GM20431 (cell line): Measurements from ENCODE around the gene PLEKHS1.
"Not testable (repeated sequence)": the region's sequence is repeated elsewhere in the genome, so short reads cannot be mapped to it uniquely, and the experiment has no call there.

Source experiments
- in situ Hi-C: fragments of 300-500 bp; cut with MseI, MboI; formaldehyde crosslinking; loops from one replicate; pipeline ENCODE4 v1.15.0; 2020; ENCODE audit warnings: low sequenced_read_pairs; ENCODE audit not compliant: unreplicated experiment

Gene PLEKHS1

DNA sequence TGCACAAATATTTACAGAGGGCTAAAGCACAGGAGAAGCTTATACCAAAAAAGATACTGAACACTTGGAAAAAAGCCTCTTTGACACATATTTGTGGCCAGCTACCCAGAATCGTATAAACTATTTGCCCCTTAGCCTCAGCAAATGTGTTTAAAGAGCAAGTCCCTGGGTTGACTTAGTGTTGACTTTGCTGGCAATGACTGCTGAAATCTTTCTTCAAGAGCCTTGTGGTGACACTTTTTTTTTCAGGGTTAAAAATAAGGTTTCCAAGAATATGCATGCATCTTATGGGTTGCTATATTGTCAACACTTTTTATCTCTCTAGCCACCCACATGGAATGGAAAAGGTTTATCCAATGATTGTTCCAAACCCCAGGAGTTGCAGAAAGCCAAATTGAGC, 14.9 kb upstream of the PLEKHS1 start:
- in situ Hi-C loops: no loop called here

DNA sequence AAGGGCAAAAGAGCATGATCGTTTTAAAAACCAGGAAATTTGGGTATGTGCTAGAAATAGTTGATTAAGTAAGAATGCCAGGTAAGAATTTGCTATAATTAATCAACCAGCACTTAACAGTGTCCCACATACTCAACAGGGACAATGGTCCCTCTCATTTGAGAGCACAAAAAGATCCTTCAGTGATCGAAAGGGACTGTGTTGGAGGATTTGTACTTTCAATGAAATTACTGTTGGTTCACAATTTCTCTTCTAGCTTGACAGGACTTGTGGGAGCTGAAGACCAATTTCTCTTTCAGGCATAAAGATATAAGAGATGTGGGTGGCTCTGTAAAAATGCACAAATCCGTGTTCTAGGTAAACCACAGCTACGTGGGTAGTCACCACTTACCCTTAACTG, 12.5 kb upstream of the PLEKHS1 start:
- in situ Hi-C loops: no loop called here

DNA sequence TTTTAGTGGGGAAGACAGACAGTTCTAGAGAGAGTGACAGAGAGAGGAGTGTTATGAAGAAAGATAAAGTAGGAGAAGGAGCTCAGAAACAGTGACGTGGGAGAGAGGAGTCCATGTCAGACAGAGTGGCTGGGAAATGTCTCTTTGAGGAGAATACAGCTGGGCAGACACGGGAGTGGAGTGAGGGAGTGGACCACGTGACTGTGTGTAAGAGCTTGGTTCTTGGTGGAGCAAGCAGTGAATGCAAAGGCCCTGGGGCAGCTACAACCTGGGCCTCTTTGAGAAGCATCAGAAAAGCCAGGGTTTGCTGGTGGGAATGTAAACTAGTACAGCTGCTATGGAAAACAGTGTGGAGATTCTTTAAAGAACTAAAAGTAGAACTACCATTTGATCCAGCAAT, 11.9 kb upstream of the PLEKHS1 start:
- in situ Hi-C loops: no loop called here

DNA sequence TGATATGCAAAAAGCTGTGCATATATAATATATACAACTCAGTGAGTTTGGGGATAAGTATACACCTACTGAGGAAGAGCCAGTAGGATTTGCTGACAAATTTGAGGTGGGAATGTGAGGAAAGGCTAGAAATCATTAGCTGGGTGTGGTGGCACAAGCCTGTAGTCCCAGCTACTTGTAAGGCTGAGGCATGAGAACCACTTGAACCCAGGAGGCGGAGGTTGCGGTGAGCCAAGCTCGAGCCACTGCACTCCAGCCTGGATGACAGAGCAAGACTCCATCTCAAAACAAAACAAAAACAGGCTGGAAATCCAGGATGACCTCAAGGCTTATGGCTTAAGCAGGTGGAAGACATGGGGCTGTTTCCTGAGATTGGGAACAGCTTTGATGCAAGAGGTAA, 10.6 kb upstream of the PLEKHS1 start:
- in situ Hi-C loops: no loop called here

DNA sequence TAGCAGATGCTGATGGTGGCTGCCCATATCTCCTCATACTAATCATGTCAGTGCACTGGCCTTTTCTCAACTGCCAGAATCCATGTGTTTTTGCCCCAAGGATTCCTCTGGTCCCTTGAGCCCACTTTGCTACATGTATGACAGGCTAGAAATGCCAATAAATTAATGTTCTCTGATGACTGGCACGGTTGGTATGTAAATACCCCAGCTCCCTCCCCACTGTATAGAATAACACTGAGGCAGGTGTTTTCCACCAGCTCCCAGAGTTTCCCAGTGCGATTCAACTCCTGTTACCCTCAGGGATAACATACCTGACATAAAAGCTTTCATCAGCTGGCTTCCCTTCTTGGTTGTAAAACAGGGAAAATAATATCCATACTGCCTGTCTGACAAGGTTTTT, 9.0 kb upstream of the PLEKHS1 start:
- in situ Hi-C loops: no loop called here

DNA sequence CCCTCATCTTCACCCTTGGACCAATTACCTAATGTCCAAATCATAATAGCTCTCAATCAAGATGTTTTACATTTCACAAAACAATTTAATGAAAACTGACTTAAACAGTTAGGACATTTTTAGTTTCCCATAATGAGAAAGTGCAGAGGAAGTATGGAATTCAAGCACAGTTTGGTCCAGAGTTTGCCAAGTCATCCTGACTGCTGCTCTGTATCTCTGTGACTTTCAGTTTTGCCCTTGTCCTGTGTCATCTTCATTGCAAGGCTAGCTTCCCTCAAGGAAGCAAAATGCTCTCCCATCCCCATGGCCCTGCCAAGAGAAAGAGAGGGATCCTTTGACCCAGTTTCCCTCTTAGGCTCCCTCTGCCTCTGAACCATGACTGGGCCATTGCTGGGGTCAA, 7.9 kb upstream of the PLEKHS1 start:
- in situ Hi-C loops: no loop called here

DNA sequence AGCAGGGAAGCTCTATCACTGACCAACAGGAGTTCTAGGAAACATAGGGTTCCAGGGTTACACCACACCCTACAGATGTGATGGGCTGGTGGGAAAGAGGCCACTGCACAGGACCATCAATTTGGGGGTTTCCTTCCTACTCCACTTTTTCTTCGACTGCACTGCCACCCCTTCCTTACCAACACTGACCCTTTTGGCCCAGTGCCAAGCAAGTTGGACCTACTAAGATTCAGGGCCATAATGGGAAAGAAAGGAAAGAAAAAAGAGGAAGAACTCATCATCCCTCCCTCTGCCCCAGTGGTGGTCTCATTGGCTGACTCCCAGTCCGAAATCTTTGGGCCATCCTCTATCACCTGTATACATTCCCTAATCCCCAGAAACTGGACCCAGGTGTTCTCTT, 6.1 kb upstream of the PLEKHS1 start:
- in situ Hi-C loops: no loop called here

DNA sequence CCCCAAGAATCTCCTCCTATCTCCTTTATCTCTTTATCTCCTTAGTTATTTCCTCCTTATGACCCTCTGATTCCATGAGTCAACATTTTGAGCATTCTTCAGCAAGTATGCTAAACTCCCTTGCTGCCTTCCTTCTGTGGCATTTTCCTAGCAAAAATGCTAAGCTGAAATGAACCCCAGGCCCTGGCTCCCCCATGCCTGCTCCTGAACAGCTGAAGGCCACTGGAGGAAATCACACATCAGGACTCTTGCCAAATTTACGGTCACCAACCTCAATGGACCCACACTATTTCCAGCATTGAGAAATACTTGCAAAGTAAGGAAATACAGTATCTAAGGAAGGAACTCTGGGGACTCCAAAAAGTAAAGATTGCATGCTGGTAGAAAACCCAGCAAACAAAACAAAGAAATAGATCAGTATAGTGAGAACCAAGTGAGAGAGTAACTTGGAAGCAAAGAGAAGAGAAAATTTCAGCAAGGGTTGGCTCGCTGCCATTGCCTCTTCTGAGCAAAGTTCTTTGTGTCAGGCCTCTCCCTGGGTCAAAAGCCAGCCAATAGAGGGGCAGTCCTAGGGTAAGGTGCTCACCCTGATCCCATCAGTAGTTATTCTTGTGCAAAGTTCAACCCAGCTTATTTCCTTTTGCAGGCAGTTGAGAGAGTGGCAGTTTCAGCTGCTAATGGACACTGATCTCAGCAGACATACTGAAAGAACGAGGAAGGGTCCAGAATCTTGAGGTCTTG, 5.1 kb upstream of the PLEKHS1 start:
- in situ Hi-C loops: no loop called here

DNA sequence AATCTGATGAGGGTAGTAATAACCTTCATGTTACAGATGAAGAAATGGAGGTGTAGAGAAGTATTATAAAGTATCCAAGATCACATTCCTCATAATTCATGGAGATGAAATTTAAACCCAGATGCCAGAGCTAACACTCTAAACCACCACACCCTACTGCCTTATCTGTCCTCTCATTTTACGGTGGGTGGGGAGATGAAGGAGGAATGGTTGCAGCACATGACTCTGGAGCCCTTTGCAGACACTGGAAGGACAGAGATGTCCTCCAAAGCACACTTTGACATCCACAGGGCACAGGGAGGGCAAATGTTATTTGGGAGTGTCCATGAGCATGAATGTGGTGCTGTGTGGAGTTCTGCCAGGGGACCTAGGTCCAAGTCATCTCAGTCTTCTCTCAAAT, 1.1 kb downstream of the PLEKHS1 start:
- in situ Hi-C loops: no loop called here

DNA sequence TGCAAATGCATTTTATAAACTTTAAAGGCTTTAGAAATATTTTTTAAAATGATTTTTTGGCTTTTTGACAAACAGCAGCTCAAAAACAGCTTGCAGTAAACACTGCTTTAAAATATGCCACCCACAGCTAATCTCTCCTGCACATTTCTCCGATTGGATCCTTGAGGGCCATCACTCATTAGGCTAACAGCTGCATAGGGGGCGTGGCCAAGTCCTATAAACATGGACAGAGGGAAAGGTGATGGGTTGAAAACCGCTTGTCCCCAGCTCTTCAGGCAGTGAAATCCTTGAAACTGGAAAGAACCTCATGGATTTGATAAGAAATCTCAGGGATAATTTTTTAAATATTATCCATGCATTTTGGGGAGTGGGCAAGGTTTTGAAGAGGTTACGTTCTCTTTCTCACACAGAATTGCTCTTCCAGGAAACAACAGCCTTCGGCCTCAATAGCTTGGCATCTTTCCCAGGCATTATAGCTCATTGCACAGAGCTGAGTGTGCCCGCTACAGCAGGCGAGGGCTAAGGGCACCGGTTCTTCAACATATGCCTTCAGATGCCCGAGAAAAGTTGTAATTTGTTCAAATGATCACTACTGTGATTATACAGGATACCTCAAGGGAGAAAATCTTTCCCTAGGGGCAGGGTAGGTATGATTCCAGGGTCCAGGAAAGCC, 1.7 kb downstream of the PLEKHS1 start:
- in situ Hi-C loops: no loop called here

DNA sequence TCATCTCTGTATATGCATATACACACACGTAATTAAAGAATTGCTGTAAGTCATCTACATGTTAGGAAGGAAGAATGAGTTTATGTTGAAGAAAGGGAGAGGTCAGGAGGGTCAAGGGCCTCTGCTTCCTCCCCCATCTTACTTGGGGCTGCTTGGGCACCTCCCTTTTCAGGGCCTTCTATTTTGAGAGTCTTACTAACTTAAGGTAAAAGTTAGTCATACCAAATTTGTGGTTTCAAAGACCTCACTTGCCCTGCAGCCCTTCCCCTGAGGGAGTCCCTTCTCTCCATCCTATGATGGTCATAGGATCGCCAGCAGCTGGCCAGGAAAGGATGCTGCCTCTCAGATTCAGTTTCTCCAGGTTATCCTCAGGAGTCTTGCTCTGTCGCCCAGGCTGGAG, 2.6 kb downstream of the PLEKHS1 start:
- in situ Hi-C loops: no loop called here

DNA sequence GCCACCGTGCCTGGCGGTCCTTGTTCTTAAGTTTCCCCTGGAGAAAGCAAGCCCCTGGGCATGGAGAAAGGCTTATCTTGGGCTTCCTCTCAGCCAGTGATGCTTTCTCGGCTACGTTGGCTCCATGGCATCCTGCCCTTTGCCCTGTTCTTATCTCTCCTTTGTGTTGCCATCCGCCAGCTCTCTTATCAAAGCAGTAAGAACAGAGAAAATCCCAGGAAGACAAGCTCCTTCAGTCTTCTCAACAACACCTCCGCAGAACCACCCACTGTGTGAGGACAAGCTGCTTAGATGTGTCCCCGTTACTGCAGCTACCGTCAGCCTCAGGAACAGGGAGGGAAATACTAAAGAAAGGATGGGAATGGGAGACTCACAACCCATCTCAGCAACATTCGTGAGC, 3.3 kb downstream of the PLEKHS1 start:
- in situ Hi-C loops: no loop called here

DNA sequence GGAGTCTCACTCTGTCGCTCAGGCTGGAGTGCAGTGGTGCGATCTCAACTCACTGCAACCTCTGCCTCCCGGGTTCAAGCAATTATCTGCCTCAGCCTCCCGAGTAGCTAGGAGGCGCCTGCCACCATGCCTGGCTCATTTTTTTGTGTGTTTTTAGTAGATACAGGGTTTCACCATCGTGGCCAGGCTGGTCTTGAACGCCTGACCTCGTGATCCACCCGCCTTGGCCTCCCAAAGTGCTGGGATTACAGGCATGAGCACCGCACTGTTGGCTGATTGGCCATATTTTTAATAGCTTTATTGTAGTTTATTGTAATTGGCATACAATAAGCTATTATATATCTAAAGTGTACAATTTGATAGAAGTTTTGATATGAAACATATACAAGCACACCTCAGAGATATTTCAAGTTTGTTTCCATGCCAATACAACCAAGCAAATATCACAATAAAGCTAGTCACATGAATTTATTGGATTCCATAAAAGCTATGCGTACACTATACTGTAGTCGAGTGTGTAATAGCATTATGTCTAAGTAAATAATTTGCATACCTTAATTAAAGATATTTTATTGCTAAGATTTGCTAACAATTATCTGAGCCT, 5.6 kb downstream of the PLEKHS1 start:
- in situ Hi-C loops: no loop called here

DNA sequence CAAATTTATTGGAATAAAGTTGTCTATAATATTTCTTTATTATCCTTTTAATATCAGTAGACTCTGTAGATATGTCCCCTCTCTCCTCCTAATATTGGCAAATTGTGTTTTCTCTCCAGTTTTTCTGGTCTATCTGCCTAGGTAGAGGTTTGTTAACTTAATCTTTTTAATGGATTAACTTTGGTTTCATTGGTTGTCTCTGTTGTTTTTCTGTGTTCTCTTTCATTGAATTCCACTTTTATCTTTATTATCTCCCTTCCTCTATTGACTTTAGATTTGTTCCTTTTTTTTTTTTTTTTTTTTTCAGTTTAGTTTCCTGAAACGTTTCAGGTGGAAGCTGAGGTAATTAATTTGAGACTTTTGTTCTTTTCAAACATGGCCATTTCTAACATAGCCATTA, 10.6 kb downstream of the PLEKHS1 start:
- in situ Hi-C loops: no loop called here

DNA sequence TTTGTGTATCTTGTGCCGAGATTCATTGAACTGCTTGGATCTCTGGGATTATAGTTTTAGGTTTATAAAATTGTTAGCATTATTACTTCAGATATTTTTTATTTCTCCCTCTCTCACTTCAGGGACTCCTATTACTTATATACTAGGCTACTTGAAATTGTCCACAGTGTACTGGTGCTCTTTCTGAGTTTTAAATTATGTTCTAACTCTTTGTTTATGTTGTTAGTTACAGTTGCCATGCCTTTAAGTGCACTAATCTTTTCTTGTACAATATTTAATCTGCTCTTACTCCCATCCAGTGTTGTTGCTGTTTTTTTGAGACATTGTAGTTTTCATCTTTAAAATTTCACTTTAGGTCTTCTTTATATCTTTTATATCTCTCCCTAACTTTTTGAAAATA, 13.1 kb downstream of the PLEKHS1 start:
- in situ Hi-C loops: no loop called here

DNA sequence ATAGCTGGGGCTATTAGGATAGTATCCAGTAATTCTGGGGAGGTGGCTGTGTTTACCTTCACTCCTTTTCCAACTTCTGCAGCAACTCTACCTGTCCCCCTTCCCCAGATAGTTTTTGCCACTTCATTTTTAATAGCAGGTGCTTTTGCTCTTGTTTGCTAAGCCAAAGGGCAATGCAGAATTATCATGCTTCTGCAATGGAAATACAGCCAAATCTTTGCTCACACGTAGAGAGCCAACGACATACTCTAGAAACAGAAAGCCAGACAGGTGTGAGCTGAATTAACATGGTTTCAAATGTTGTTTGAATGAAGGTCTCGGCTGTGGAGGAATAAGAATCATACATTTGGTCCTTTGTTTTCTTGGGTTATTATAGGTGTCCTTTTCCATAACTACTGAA, 14.4 kb downstream of the PLEKHS1 start:
- in situ Hi-C loops: no loop called here

DNA sequence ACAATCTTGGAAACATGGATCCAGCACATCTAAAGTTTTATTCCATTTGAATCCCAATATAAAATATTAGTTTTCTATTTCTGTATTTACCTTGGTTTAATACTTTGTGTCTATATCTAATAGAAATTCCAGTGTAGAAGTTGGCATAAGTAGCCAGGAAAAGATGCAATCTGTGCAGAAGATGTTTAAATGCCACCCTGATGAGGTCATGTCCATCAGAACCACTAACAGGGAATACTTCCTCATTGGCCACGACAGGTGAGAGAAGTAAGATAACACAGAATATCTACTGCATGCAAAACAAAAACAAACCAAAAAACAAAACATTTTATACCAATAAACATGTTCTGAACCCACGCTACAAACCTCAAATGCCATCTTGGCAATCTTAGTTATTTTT, 15.7 kb downstream of the PLEKHS1 start:
- in situ Hi-C loops: no loop called here

DNA sequence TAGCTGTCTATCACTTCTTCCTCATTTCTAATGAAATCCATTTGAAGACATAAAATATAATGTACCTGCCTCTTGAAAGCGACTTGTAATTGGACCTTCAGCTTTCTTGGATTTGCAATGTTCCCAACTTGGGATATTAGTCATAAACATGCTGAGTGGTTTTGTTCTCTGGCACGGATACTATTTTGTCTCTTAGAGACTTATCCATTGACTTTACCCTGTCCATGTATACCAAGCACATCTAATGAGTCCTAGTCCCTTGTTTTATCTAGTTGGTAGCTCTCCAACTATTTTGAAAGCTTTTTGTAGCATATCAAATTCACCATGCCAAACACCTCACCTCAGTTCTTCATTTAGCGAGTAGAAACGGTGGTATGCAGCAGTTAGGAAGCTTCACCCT, 18.9 kb downstream of the PLEKHS1 start:
- in situ Hi-C loops: no loop called here

DNA sequence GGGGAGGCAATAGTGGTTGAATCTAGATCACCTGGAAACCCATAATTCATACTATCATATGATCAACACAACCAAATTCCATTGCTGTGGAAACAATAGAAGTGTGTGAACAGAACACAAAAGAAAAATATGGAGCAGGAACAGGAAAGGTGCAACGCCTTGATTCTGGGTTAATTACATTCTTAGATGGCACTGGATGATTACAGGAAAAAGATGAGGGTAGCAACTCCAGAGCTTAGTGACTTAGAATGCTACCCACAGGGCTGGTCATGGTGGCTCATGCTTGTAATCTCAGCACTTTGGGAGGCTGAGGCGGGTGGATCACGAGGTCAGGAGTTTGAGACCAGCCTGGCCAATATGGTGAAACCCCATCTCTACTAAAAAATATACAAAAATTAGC, 19.6 kb downstream of the PLEKHS1 start:
- in situ Hi-C loops: not testable (repeated sequence)

DNA sequence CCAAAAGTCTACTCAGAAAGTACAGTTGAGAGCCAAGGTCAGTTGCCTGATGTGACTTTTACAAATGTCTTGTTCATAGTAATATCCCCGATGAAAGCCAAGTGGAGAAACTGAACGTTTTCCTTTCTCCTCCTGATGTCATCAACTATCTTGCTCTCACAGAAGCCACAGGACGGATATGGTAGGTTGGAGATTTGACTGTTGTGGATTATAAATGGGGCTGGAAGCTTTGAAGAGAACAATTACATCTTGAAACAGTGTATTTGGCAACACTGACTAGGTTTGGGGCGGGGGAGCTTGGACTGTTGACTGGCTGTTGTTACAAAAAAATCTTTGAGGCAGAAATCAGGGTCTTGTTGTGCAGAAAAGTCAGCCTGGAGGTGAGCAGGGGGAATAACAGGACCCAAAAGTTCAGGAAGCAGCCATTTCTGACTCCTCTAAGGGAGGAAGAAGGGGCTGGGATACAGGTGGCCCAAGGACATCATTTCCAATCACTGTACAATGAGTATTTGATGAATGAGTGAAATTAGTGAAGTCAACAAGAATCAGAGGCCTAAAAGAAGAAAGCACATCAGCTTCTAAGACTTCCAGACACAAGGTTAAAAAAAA, 24.3 kb downstream of the PLEKHS1 start:
- in situ Hi-C loops: no loop called here

DNA sequence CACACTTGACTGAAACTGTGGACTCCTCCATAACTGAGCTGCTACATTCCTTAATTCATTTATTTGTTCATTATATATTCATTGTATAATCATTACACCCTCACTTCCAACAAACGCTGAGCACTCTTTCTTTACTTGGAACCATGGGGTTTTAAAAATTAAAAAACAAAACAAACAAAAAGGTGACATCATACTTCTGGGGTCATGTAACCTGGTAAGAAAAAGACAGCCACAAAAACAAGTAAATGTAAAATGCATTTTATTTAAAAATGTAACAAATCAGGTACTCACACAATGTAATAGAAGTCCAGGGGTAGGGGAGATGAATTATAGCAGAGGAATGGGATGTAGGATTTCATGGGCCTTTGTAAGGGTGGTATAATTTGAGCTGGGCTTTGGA, 25.1 kb downstream of the PLEKHS1 start:
- in situ Hi-C loops: no loop called here
